ENCODE data around the gene PRDM16. TPM values are rescaled to one million over a fixed set of nuclear protein-coding genes. Genes with fewer than 3 reads are reported as not detected.

PRDM16 gene
- total RNA-seq, 1 donor from 2014 or later: 0.79 TPM

- H3K36me3 ChIP-seq (ENCODE audit: control insufficient read depth, insufficient read depth, low read length): no peaks in the 10 kb centered on the region
- DNase-seq (ENCODE audit: low read depth) (no peak), FAIRE-seq (no peak)
- TF ChIP-seq CTCF (IDR thresholded peaks at IDR 0.05; ENCODE audit: insufficient read depth, low read length, severe bottlenecking): no peak
- H3K27me3 ChIP-seq (ENCODE audit: control insufficient read depth, insufficient read depth, low read length): no peaks in the 10 kb centered on the region
- no peak overlapping the region for H3K4me3 ChIP-seq (ENCODE audit: low read depth, low read length)
Measured at GRCh38 chr1:3208819-3209200, 139.8 kb downstream of the PRDM16 start.

GRCh38 chr1:3209201-3209600 lies 140.2 kb downstream of the PRDM16 start:
- H3K4me3 ChIP-seq (ENCODE audit: low read depth, low read length): no peak overlapping the region
- DNase-seq (ENCODE audit: low read depth): no peak
- TF ChIP-seq CTCF (IDR thresholded peaks at IDR 0.05; ENCODE audit: insufficient read depth, low read length, severe bottlenecking): no peak
- H3K36me3 ChIP-seq (ENCODE audit: control insufficient read depth, insufficient read depth, low read length): no peaks in the 10 kb centered on the region
- no peak for FAIRE-seq
- no peaks in the 10 kb centered on the region for H3K27me3 ChIP-seq (ENCODE audit: control insufficient read depth, insufficient read depth, low read length)

DNA sequence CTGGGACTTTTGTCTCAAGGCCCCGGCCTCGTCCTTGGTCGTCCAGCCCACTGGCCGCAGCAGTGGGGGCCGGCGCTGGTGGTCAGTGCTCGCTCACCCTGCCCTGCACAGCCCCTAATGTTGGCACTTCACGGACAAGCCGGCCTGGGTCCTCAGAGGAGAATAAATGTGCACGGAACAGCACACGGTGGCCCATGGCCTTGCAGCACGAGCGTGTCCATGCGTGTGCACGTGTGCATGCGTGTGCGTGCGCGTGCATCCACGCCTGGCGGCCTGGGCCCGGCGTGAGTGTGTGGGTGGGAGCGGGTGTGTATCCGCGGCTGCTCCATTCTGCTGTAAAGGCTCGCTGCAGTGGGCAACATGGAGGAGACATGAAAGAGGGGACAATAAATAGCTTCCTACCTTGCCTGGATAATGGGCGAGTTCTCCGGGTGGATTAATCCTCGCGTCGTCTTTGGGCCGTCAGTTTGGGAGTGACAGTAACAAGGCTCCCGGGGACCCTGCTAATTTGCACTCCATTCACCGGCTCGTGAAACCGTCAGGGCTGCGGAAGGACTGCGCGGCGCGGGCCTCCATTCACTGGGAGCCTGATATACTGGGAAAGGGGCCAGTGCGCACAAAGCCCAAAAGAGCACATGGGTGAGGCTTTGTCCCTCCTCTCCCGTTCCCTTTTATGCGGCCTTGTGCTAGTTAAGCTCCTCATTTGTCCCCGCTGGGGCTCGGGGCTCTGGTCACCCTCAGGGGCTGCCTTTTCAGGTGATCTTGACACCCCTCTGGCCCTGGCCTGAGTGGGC lies 142.8 kb downstream of the PRDM16 start:
- H3K27me3 ChIP-seq (ENCODE audit: control insufficient read depth, insufficient read depth, low read length): no peaks in the 10 kb centered on the region
- TF ChIP-seq CTCF (IDR thresholded peaks at IDR 0.05; ENCODE audit: insufficient read depth, low read length, severe bottlenecking): no peak
- no peak overlapping the region for H3K4me3 ChIP-seq (ENCODE audit: low read depth, low read length)
- FAIRE-seq: no peak
- no peaks in the 10 kb centered on the region for H3K36me3 ChIP-seq (ENCODE audit: control insufficient read depth, insufficient read depth, low read length)
- no peak for DNase-seq (ENCODE audit: low read depth)

DNA sequence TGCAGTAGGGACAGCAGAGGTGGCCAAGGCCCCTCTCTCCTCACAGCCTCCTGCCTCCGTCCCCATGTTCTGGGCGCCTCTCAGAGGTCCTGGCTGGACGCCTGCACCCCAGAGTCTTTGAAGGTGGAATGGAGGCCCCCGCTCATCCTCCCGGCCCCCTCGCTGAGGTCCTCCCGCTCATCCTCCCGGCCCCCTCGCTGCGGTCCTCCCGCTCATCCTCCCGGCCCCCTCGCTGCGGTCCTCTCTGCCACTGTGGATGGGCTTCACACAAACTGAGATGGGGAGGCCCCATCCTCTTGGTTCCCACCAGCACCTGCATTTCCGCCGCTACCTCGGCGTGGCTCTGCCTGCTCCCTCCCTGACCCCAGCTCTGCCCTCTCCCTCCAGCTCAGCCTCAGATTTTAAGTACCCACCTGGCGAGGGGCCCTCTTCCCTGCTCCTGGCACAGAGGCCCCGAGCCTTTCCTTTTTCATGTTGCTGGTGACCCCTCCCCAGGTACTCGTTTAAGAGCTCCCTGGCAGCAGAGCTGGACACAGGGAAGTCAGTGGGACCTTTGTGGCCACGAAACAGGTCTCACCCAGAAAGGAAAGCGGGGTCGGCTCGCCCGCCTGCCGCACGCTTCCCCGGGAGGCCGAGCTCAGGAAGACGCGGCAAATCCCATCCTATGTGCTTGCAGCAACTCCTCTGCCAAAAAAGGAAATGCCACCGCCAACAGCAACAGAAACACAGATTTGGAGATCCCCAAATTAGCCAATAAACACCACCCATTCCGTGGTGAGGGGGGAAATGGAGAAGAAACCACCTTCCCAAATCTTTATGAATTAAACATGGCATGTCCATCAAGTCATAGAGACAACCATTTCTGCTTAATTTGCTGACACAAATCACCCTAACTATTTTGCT lies 143.7 kb downstream of the PRDM16 start:
- DNase-seq (ENCODE audit: low read depth) (no peak), FAIRE-seq (no peak)
- Histone ChIP-seq H3K27me3 (ENCODE audit: control insufficient read depth, insufficient read depth, low read length) (no peaks in the 10 kb centered on the region), H3K36me3 (ENCODE audit: control insufficient read depth, insufficient read depth, low read length) (no peaks in the 10 kb centered on the region), H3K4me3 (ENCODE audit: low read depth, low read length) (no peak overlapping the region)
- no peak for TF ChIP-seq CTCF (IDR thresholded peaks at IDR 0.05; ENCODE audit: insufficient read depth, low read length, severe bottlenecking)

GRCh38 chr1:3213730-3214129 lies 144.7 kb downstream of the PRDM16 start:
- Histone ChIP-seq H3K27me3 (ENCODE audit: control insufficient read depth, insufficient read depth, low read length) (no peaks in the 10 kb centered on the region), H3K36me3 (ENCODE audit: control insufficient read depth, insufficient read depth, low read length) (no peaks in the 10 kb centered on the region), H3K4me3 (ENCODE audit: low read depth, low read length) (no peak overlapping the region)
- FAIRE-seq (no peak), DNase-seq (ENCODE audit: low read depth) (no peak)
- no peak for TF ChIP-seq CTCF (IDR thresholded peaks at IDR 0.05; ENCODE audit: insufficient read depth, low read length, severe bottlenecking)

Data from bronchial epithelial cell (primary cell).